Body of pancreas (tissue), 4 donors: ENCODE results near the gene CFAP410.

Experiments used
- POLR2A ChIP-seq, 3 donors: fragments of 450-650 bp; IDR thresholded peaks; one replicate each; pipeline ENCODE4 v1.6.1; 2016; ENCODE audit warnings: antibody characterized with exemption in 3 of 3, mild to moderate bottlenecking in 2 of 3
- TF ChIP-seq, protein P1 (sequence below), 7 experiments: fragments of 450-650 bp in 4 of 7; fragments of 200-600 bp in 3 of 7; sonication (generic) in 3 of 7; IDR thresholded peaks; one replicate each; pipeline ENCODE4 v1.5.1; 2016 to 2019; ENCODE audit warnings: antibody characterized with exemption in 7 of 7

DNA sequence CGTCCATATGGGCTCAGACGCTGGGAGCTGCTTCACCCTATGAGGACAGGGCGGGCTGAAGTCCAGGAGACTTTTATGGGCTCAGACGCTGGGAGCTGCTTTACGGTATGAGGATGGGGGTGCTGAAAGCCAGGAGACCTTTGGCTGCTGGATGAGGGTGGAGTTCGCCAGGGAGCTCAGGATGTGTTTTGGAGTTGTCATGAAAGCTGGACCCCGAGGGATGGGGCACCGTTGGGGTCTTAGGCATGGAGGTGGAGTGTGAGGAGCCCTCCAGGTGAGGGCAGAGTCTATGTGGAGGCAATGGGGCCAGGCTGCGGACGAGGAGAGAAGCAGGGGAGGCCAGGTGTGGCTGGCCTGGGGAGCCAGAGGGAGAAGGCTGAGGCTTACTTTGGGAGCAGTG, 41.7 kb upstream of the CFAP410 start:
- TF ChIP-seq, protein P1, sequence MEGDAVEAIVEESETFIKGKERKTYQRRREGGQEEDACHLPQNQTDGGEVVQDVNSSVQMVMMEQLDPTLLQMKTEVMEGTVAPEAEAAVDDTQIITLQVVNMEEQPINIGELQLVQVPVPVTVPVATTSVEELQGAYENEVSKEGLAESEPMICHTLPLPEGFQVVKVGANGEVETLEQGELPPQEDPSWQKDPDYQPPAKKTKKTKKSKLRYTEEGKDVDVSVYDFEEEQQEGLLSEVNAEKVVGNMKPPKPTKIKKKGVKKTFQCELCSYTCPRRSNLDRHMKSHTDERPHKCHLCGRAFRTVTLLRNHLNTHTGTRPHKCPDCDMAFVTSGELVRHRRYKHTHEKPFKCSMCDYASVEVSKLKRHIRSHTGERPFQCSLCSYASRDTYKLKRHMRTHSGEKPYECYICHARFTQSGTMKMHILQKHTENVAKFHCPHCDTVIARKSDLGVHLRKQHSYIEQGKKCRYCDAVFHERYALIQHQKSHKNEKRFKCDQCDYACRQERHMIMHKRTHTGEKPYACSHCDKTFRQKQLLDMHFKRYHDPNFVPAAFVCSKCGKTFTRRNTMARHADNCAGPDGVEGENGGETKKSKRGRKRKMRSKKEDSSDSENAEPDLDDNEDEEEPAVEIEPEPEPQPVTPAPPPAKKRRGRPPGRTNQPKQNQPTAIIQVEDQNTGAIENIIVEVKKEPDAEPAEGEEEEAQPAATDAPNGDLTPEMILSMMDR (IDR thresholded peaks at IDR 0.05) = no peak
- no peak for TF ChIP-seq POLR2A (IDR thresholded peaks at IDR 0.05)
